GM19043 (cell line): ENCODE measurements around the gene SLC46A1.

Experiments used
- ATAC-seq: cut with Tn5 transposase; IDR thresholded peaks from one replicate; pipeline ENCODE4 v1.9.1; 2021; ENCODE audit warnings: low read depth; ENCODE audit not compliant: unreplicated experiment

The SLC46A1 gene

GRCh38 chr17:28404812-28405570 lies 1.0 kb downstream of the SLC46A1 start:
- no peak for ATAC-seq

GRCh38 chr17:28404461-28404811 lies 1.6 kb downstream of the SLC46A1 start:
- no peak for ATAC-seq

GRCh38 chr17:28404007-28404406 lies 2.0 kb downstream of the SLC46A1 start:
- no peak for ATAC-seq

GRCh38 chr17:28402844-28403243 lies 3.2 kb downstream of the SLC46A1 start:
- ATAC-seq, result no peak

DNA sequence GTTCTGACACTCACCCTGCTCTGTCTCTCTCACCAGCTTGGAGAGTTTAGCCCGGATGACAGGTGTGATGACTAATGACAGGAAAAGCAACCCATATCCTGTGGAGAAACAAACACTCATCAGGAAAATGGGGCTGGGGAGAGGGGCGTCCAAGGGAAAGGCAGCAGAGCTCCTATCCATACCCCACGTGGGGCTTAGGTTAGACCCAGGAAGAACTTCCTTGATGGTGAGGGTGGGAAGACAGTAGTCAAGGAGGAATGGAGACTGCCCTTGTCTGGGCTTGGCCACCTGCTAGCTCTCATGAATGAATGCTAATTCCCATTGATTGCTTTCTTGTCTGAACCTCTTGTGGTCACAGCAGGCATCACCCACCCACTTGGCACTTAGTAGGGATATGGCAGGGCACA lies 3.8 kb downstream of the SLC46A1 start:
- ATAC-seq, result no peak

DNA sequence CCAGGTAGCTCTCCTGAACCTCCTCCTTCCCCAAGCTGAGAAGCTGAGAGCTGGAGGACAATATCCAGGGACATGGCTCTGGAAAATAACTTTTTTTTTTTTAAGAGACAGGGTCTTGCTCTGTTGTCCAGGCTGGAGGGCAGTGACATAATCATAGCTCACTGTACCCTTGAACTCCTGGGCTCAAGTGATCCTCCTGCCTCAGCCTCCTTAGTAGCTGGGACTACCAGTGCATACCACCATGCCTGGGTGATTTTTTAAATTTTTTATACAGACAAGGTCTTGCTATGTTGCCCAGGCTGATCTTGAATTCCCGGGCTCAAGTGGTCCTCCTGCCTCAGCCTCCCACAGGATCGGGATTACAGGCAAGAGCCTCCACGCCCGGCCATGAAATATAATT lies 6.2 kb downstream of the SLC46A1 start:
- no peak for ATAC-seq

GRCh38 chr17:28398280-28398981 lies 7.6 kb downstream of the SLC46A1 start:
- ATAC-seq, result no peak

DNA sequence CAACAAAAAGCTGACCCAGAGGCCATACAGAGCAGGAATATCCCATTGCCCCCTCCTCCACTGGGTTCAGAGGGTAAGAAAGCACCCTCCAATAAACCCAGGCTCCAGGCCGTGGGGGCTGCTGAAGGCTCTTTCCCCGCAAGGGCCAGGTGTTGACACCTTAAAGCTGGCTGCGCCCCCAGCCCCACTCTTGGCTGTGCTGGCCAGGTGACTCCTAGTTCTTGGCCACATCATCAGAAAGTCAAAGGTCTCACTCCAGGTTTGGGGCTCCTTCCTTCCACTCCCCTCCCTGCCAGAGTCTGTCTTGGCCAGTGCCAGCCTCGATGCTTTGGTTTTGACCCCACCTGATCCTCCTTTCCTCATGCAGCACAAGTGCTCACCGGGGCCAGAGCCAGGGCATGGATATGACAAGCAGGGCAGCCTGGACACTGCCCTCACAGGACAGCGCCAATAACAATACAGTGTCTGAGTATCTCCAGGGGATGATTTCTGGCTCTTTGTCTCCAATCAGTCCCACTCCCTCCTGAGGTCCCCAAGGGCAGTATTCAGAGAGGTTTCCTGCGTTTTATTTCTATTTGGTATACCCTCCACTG lies 8.2 kb downstream of the SLC46A1 start:
- ATAC-seq, result no peak

- ATAC-seq, result no peak
Measured at GRCh38 chr17:28397275-28397674, 8.7 kb downstream of the SLC46A1 start.

- ATAC-seq, result no peak
Measured at GRCh38 chr17:28396635-28397239, 9.3 kb downstream of the SLC46A1 start.

GRCh38 chr17:28395968-28396367 lies 10.0 kb downstream of the SLC46A1 start:
- ATAC-seq, result no peak

GRCh38 chr17:28395426-28395825 lies 10.6 kb downstream of the SLC46A1 start:
- ATAC-seq, result no peak

DNA sequence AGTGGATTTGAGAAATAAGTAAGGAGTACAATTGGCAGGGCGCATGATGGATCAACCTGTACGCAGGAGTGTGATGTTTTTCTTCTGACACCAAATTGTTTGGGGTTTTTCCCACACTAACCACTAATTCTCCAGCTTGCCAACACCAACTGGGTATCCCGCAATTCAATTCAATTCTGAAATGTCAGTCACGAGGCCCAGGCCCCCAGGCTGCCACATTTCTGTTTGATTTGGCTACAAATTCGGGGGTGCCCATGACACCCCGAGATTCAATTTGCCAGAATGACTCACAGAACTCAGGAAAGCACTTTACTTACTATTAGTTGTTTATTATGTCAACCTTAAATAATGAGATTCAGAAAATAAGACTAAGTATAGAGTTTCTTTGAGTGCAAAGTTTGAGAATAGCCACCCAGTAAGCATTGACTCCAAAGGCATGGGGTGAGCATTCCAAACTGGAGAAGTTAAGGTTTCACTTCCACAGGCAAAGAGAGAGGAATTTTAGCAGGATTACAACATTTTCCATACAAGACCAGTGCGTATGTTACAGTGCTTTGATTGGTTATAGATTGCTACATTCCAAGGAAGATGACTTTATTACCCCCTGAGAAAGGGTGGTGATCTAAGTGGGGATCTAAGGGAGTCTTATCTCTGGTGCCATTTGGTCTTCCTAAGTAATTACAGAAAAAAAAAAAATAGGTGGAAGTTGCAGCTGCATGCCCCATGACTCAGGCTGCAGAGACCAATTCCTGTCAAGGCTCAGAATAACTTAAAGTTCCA lies 11.5 kb downstream of the SLC46A1 start:
- ATAC-seq, result no peak

DNA sequence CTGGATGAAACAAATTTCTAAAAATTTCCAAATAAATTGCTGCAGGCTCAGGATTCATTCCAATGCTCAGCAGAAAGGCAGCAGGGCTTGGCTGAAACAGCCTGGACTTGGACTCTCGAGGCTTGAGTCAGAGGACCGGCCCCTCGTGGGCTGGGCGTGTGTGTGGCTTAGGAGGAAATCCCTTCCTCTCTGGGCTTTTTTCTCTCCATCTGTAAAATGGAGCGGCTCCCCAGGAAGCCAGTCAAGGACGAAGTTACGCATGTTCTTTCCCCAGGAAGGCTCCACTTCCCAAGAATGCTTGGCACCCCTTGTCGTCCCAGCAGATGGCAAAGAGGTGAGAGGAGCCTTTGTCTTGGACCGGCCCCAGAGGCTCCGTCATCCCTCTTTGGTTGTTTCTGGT lies 13.5 kb downstream of the SLC46A1 start:
- no peak for ATAC-seq

DNA sequence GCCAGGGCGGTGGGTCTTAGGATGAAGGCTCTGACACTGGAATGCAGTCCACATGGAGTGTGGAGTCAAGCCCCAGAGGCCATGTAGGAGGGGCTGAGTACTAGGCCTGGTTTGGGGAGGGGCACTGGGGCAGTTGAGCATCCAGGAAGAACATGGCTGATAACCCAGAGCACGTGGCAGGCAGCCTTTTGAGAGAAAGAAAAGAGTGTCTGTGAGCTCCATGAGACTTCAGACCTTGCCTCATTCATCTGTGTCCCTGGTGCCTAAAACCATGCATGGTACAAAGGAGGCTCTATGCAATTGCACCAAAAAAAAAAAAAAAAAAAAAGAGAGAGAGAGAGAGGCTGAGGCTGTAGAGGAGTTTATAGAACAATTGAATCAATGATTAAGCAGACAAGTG lies 14.6 kb downstream of the SLC46A1 start:
- no peak for ATAC-seq

- no peak for ATAC-seq
Measured at GRCh38 chr17:28390984-28391383, 15.0 kb downstream of the SLC46A1 start.

GRCh38 chr17:28390563-28390962 lies 15.4 kb downstream of the SLC46A1 start:
- no peak for ATAC-seq

DNA sequence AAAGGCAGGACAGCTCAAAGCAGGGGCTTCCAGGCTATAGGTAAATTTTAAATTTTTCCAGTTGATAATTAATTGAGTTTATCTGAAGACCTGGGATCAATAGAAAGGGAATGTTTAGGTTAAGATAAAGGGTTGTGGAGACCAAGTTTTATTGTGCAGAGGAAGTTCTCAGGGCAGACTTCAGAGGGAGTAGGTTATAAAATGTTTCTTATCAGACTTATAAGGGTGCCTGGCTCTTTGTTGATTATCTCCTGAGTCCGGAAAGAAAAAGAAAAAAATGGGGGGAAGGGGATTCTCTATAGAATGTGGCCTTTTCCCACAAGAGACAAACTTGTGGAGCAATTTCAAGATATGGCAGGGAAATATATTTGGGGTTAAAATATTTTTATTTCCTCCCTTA lies 15.9 kb downstream of the SLC46A1 start:
- ATAC-seq, result no peak

DNA sequence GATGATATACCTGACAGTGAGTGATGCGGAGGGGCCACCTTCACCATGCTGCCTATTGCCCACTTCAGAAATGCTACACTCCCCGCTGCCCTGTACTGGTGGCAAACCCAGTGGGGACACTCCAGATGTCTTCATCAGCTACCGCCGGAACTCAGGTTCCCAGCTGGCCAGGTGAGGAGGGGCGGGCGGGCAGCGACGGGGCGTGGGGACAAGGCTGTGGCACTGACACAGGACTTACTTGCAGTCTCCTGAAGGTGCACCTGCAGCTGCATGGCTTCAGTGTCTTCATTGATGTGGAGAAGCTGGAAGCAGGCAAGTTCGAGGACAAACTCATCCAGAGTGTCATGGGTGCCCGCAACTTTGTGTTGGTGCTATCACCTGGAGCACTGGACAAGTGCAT lies 17.9 kb downstream of the SLC46A1 start:
- ATAC-seq, result no peak

GRCh38 chr17:28386391-28386790 lies 19.6 kb downstream of the SLC46A1 start:
- no peak for ATAC-seq

- ATAC-seq, result no peak
Measured at GRCh38 chr17:28385406-28385805, 20.6 kb downstream of the SLC46A1 start.
